Hematopoietic multipotent progenitor cell treated with erythropoietin and hydrocortisone succinate and interleukin-3 and kit ligand, for 8 days (in vitro differentiated cells): ENCODE measurements around the gene WDR13.
A peak's percentile ranks its signal among the peaks of the same experiment; 100 is the strongest.
"Not testable (repeated sequence)": the region's sequence is repeated elsewhere in the genome, so short reads cannot be mapped to it uniquely, and the experiment has no call there.

Experiments used
- DNase-seq: peaks from one replicate; pipeline ENCODE4 v3.0.0-alpha.2; 2015

WDR13 gene

DNA sequence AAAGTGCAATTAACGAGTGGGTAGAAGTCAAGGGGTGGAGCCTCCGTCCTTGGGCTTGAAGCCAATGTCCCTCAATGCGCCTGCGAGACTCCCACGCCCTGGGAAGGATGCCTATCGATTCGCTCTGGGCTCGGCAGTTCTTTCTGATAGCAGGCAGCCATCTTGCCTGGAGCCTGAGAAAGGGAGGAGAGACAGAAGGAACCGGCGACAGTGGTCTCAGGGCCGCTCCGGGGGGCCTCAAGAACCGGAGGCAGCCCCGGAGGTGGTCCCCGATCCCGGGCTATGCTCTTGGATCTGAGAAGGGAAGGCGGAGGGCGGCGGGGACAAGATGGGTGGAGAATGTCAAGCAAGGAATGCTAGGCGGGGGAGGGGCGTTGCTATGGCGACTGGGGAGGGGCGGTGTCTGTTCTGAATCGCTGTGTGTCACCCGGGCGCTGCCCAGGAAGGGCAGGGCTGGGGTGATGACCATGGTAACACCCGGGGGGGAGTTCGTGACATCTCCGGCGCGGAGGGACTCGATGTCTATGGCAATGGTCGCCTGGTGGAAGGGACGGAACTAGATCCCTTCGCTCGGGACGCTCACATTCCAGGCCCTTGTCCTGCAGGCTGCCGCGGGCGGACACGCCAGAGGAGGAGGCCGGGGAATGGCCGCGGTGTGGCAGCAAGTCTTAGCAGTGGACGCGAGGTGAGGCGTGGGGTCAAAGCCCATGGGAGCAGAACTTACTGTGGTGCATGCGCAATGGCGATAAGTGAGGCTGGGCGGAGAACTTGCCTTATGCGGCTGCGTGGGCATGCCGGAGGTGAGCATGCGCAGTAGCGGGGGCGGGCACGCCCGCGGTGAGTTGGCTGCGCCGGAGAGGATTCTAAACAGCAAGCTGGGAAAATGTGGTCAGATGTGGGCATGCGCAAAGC lies at the start of gene WDR13:
TSS of gene WDR13 (plus strand) at position 140 of the 912 bp plus-strand sequence. CDS start at position 645, 505 bp downstream.
- peak; percentile 95 for DNase-seq

DNA sequence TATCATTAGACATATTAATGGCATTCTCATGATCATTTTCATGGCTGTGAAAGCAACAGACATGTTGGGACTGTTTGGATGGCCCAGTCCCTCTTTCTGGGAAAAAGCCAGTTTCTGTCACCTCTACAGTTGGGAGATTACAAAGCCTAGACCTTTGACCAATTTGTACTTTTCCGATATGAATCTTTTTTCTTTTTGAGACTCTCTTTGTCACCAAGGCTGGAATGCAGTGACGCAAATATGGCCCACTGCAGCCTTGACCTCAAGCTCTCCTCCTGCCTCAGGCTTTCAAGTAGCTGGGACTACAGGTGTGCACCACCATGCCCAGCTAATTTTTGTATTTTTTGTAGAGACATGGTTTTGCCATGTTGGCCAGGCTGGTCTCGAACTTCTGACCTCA lies 48.4 kb upstream of the WDR13 start:
- DNase-seq: no peak

DNA sequence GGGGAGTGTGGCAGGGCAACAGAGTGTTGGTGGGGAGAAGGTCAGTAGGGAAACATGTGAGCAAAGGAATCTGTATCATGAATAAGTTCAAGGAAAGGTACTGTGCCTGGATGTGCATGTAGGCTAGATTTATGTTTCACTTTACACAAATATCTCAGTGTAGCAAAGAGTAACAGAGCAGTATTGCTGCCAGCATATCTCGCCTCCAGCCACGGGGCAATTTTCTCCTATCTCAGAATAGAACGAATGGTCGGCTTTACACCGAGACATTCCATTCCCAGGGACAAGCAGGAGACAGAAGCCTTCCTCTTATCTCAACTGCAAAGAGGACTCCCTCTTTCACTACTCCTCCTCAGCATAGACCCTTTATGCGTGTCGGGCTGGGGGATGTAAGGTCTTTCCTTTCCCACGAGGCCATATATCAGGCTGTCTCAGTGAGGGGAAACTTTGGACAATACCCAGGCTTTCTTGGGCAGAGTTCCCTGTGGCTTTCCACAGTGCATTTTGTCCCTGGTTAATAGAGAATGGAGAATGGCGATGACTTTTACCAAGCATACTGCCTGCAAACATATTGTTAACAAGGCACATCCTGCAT lies 41.5 kb upstream of the WDR13 start:
- not testable (repeated sequence) for DNase-seq

DNA sequence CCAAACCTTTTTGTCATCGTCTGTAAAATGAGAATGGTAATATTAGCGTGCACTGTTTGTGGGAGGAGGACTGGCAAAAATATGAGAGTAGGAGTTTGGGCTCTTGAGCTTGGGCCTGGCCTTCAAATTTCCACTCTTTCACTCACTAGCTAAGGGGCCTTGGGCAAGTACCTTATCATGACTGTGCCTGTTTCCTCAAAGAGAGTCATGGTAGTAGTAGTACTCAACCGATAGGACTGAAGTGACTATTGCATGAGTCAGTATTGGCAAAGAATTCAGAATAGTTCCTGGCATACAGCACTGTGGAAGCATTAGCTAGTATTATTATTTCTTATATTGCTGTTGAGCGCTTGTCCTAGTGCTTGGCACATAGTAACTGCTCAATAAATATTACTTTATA lies 39.0 kb upstream of the WDR13 start:
- DNase-seq: no peak

DNA sequence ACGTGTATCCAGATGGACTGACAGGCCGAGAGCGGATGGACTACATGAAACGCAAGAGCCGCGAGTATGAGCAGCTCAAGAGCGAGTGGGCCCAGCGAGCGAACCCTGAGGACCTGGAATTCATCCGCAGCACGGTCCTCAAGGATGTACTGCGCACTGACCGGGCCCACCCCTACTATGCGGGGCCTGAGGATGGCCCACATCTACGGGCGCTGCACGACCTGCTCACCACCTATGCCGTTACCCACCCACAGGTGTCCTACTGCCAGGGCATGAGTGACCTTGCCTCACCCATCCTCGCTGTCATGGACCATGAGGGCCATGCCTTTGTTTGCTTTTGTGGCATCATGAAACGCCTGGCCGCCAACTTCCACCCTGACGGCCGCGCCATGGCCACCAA lies 37.7 kb upstream of the WDR13 start:
- DNase-seq: no peak

DNA sequence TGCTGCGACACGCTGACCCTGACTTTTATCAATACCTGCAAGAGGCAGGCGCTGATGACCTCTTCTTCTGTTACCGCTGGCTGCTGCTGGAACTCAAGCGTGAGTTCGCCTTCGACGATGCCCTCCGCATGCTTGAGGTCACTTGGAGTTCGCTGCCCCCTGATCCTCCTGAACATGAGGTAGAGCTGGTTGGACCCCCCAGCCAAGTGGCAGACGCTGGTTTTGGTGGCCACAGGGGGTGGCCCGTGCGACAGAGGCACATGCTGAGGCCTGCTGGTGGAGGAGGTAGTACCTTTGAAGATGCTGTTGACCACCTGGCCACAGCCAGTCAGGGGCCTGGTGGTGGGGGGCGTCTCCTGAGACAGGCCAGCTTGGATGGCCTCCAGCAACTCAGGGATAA lies 37.2 kb upstream of the WDR13 start:
- no peak for DNase-seq

DNA sequence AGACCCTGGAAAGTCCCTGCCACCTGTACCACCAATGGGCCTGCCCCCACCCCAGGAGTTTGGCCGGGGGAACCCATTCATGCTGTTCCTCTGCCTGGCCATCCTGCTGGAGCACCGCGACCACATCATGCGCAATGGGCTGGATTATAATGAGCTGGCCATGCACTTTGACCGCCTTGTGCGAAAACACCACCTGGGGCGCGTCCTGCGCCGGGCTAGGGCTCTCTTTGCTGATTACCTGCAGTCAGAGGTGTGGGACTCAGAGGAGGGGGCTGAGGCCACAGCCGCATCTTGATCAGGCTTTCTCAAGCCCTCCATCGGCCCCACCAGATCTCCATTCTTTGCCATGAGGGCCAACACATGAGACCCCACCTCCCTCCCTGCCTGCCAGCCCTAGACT lies 36.6 kb upstream of the WDR13 start:
- no peak for DNase-seq

DNA sequence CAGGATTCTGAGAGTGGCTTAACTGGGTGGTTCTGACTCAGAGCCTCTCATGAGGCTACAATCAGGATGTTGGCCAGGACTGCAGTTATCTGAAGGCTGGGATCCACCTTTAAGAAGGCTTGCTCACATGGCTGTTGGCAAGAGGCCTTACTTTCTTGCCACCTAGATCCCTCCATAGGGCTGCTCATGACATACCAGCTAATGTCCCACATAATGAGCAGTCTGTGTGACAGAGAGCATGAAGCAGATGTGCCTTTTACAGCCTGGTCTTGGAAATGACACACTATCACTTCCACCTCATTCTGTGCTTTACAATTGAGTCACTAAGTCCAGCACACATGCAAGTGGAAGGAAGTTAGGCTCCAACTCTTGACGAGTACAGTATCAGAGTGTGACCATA lies 27.3 kb upstream of the WDR13 start:
- peak; percentile 30 for DNase-seq

DNA sequence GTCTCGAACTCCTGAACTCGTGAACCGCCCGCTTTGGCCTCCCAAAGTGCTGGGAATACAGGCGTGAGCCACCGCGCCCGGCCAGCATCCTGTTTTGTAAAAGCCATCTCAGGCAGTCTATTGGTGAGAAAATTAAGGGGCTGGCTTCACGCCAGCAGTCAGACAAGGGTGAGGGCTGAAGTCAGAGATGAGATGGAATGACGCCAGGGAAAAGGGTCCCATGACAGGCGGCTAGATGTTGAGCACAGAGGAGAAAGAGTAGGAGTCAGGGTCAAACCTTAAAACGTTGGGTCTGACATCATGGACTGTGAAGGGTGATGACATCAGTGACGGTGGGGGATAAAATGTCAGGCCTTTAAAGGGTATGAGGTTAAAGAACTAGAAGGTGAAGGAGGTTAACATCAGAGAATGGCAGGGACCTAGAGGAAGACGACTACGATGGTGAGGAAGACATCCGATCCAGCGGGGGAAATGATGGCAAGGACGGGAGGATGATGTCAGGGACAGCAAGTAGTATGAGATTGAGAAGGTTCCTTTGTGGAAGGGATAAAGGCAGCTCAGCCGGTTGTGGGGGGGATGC lies 23.5 kb upstream of the WDR13 start:
- peak; percentile 56 for DNase-seq

DNA sequence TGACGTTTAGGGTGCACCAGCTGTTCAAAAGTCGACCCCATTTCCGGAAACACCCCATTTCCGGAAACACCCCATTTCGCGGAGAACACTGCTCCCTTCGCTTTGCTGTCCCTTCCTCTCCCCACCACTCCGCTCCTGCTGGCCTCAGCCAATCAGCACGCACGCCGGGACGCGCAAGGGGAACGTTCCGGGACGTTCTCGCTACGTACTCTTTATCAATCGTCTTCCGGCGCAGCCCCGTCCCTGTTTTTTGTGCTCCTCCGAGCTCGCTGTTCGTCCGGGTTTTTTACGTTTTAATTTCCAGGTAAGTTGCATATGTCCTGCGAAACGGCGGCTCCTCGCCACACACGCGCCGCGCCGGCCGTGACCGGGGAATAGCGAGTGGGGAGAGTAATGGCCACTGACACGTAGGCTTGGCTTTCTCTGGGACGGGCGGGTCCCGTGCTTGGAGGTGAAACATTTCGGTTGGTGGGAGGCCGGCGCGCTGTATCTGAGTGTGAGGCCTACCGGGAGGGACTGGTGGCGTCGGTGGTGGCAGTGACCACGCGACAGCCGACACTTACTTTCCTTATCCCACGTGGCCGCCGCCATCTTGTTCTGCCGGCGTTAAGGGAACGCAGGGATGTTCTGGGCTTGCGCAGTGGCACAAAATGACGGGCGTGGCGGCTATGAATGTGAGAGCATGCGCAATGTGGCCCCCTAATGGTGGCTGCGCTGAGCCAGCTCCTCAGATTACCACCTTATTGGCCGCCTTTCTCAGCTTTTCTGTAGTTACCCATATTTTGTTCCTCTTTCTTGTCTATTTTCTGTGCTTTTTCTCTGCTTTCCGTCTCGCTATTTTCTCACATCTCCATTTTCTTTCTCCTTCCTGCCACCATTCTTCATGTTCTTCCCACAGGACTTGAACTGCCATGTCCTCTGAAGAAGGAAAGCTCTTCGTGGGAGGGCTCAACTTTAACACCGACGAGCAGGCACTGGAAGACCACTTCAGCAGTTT lies 22.7 kb upstream of the WDR13 start, which contains the start of gene RBM3:
TSS of gene RBM3 (plus strand) at position 215 of the 997 bp plus-strand sequence. CDS start at position 912, 697 bp downstream.
- DNase-seq: peak; percentile 96

DNA sequence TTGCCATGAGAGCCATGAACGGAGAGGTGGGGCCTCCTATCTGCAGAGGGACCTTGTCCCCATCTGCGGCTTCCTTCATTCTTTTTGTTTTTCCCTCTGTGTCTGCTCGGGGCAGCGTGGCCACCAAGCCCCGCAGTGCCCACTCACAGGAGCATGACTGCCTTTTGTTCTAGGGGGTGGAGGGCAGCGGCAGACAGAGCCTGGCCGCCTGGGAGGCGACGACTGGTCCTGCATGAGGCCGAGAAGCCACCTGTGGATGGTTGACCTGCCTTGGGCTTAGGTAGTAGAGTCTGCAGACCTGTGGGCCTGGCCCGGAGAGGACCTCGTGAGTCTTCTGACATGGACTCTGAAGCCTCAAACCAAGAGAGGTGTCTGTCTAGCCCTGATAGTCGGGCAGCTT lies 21.6 kb upstream of the WDR13 start:
- DNase-seq: no peak

DNA sequence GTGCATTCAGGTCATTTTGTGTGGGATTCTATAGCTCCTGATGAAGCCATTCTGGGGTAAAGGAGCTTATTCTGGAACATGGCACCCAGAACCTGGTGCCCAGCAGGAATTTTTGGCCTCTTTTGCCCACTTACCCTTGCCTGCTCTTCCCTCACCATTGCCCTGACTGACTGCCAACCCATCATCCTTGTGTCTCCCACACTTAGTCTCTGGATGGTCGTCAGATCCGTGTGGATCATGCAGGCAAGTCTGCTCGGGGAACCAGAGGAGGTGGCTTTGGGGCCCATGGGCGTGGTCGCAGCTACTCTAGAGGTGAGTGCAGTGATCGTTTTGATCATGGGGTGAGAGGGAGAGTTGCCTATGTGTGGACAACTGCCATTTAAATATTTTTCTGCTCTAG lies 21.2 kb upstream of the WDR13 start:
- DNase-seq: no peak

DNA sequence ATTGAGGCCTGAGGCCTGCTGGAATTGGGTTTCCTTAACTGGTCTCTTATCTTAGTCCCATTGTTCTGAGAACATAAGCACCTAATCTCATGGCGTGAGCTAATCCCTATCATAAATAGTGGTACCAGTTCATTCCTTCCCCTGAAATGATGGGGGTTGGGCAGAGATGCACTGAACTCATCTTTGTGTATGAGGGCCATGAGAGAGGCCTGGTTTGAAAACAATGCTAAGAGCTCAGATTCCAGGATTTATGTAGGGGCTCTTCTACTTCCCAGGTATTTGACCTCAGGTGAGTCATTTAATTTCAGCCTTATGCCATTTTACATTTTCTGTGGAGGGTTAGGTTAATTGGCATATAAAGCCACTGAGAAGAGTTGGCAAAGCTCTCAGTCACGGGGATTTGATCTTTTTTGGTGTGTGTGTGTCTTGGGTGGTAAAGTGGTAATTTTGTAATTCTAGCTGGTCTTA lies 18.6 kb upstream of the WDR13 start:
- no peak for DNase-seq

DNA sequence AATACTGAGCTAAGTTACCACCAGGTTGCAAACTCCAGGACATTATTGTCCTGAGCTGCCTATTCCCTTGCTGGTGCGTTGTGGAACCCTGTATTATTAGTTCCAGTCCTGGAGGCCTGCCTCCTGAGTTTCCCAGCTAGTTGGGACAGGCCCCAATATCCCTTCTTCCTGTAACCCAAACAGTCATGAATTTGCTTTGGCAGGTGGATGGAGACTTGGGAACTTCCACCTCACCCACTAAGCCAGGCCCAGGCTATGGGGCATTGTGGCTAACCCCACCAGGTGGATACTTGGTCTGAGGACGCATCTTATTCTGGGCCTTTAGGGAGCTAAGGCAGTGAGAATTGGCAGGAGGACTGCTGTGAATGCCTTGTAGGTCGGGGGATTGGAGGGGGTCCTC lies 18.0 kb upstream of the WDR13 start:
- no peak for DNase-seq

DNA sequence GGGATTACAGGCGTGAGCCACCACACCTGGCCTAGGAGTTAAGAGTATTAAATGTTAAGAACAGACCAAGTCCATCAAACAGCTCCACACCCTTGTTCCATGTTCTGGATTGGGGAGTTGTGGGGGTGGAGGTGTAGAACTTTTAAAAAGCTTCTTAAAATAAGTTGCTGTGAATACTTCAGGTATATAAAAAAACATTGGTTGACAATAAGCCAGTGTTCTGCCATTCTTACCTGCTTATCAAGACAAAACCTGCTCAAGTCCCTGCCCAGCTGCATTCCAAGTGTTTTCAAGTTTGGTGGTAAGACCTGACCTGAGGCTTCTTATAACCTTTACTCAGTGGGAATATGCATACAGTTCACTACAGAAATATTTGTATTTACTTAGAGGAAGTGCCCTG lies 16.6 kb upstream of the WDR13 start:
- no peak for DNase-seq

DNA sequence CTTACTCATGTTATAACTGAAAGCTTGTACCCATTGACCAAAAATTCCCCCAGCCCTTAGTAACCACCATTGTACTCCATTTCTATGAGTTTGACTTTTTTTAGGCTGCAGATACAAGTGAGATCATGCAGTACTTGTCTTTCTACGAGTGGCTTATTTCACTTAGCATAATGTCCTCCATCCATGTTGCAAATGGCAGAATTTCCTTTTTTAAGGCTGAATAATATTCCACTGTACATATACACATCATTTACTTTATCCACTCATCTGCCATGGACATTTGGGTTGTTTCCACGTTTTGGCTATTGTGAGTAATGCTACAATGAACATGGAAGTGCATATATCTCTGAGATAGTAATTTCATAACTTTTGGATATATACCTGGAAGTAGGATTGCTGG lies 12.6 kb upstream of the WDR13 start:
- no peak for DNase-seq

DNA sequence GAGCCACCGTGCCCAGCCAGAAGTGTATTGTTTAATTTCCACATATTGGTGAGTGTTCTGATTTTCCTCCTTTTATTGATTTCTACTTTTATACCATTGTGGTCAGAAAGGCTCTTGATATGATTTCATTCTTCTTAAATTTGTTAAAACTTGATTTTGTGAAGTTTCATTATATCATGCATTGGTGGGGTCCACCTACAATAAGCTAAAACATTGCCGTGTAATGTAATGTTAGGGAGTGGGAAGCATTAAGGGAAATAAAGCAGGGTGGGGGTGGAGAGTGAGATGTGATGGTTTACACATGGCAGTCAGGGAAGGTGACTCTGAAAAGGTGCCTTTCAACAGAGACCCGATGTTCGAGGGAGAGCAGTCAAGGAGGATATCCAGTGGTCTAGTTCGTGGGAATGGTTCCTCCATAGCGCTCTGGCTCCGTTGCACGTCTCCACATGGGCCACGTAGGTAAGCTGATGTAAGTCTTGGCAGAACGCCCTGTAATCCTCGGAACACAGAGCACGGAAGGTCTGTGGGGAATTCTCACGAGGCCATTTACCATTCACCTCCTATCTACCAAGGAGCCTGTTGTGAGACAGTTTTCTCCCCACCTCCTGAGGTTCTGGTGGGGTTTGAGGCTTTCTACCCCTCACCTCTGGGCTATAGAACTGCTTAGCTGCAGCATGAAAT lies 7.7 kb upstream of the WDR13 start:
- no peak for DNase-seq

DNA sequence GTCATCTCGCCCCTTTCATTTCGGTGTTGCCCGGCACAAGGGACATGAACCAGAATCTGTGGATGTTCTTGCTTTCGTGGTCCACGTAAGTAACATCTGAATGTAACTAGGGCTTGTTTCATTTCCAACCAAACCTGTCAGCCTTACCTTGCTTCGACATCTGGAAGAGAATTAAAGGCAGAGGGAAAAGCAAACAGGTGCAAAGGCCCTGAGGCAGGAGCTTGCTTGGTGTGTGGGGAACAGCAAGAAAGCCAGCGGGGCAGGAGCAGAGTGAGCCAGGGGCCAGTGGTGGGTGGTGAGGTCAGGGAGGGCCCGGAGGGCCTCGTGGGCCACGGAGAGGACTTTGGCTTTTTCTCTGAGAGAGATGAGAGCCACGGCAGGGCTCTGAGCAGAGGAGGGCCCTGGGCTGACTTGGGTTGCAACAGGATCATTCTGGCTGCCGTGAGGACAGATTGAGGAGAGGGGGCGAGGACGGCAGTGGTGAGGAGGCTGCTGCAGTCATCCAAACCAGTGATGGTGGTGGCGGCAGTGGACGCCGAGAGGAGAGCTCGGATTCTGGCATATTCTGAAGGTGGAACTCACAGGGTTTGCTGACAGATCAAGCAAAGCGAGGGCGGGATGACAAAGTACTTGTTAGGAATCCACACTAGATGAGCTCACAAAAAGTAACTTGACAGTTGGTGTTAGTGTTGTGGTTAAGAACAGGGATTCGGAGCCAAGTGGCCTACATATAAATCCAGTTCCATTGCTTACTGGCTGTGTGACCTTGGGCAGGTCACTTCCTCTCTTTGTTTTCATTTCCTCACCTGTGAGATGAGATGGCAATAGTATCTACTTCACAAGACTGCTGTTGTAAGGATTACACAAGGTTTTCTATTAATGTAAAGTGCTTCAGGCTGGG lies 6.8 kb upstream of the WDR13 start:
- DNase-seq: no peak

DNA sequence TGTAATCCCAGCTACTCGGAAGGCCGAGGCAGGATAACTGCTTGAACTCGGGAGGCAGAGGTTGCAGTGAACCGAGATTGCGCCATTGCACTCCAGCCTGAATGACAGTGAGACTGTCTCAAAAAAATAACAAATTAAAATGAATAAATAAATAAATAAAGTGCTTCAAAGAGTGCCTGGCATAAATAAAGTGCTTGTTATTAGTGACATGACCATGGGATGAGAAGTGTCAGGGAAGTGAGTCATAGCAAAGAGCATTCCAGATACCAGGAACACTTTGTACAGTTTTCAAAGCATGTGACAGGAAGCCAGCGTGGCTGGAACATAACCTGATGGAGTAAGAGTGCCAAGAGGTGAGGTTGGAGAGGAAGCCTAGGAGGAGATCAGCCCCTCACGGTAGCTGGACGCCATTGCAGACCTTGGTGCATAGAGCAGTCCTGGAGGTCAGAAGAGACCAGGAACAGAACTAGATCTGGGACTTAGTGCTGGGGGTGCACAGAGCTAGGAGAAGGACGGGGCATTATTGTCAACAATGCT lies 6.0 kb upstream of the WDR13 start:
- DNase-seq: no peak

DNA sequence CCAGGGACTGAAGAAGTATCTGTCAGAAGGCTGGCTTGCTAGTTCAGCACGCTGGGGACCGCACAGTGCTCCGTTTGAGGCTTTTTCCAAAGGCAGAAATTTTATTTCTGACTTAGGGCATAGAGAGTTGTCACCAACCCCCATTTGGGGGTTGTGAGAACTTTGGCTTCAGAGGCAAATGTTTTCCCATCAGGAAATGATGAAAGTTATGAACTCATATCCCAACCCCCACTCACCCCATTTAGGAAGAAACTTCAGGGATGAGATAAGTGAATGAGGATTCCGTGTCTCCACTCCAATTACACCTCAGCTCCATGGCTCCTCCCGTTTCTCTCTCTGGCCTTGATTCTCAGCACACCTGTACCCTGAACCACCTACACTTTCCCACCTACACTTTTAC lies 4.3 kb upstream of the WDR13 start:
- DNase-seq: no peak

DNA sequence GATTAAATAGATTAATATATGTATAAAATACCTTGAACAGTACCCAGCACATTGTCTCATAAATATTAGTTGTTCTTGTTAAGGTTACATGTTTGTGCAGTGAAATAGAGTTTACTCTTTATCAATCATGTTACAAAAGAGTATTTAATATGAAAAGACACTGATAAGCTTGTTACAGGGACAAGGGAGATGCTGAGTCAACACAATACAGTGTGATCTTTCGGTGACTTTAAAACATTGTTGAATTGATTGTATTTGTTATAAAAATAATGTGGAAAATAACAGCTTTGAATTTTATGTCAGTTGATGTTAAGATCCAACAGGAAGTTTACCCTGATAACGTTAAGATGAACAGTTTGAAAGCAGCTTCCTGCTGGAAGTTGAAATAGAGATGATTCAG lies 1.4 kb upstream of the WDR13 start:
- peak; percentile 23 for DNase-seq
